HepG2 (cell line): ENCODE data around the gene MYO1C. TPM values are rescaled to one million over a fixed set of nuclear protein-coding genes. Genes with fewer than 3 reads are reported as not detected.

Experiments used
- BCL6 ChIP-seq: IDR thresholded peaks from 2 replicates; pipeline ENCODE4 v1.6.1; 2016; ENCODE audit warnings: missing genetic modification reagents, missing compliant biosample characterization
- CHCHD3 ChIP-seq: sonication (generic); formaldehyde crosslinking; IDR thresholded peaks from 2 replicates; pipeline ENCODE4 v1.8.0; 2022; ENCODE audit warnings: mild to moderate bottlenecking, missing genetic modification reagents, moderate library complexity
- ISL2 ChIP-seq: sonication (generic); formaldehyde crosslinking; IDR thresholded peaks from 2 replicates; pipeline ENCODE4 v1.5.0; 2020; ENCODE audit warnings: missing genetic modification reagents
- KMT2A ChIP-seq: sonication (generic); formaldehyde crosslinking; IDR thresholded peaks from 2 replicates; pipeline ENCODE4 v1.4.0; 2020; ENCODE audit warnings: missing genetic modification reagents
- NPAS2 ChIP-seq: sonication (generic); formaldehyde crosslinking; IDR thresholded peaks from 2 replicates; pipeline ENCODE4 v1.8.0; 2022; ENCODE audit warnings: mild to moderate bottlenecking, missing genetic modification reagents, borderline replicate concordance
- RARA ChIP-seq: IDR thresholded peaks from 2 replicates; pipeline ENCODE4 v1.6.1; 2016; ENCODE audit warnings: missing genetic modification reagents, missing compliant biosample characterization
- TFAP4 ChIP-seq: sonication (generic); IDR thresholded peaks from 2 replicates; pipeline ENCODE4 v1.6.1; 2016; ENCODE audit warnings: low read depth, borderline replicate concordance
- XBP1 ChIP-seq: sonication (generic); formaldehyde crosslinking; IDR thresholded peaks from 2 replicates; pipeline ENCODE4 v1.5.0; 2020; ENCODE audit warnings: missing genetic modification reagents
- YEATS4 ChIP-seq: sonication (generic); formaldehyde crosslinking; IDR thresholded peaks from 2 replicates; pipeline ENCODE4 v1.4.0; 2020; ENCODE audit warnings: missing genetic modification reagents, borderline replicate concordance
- YY1 ChIP-seq: IDR thresholded peaks from 2 replicates; pipeline ENCODE4 v1.6.1; 2011; ENCODE audit warnings: low read length, low read depth, moderate library complexity, mild to moderate bottlenecking; ENCODE audit not compliant: insufficient read depth, insufficient replicate concordance
- ZFP41 ChIP-seq: sonication (generic); formaldehyde crosslinking; IDR thresholded peaks from 2 replicates; pipeline ENCODE4 v1.4.0; 2020; ENCODE audit warnings: mild to moderate bottlenecking, missing genetic modification reagents, borderline replicate concordance
- ZFX ChIP-seq: sonication (generic); formaldehyde crosslinking; IDR thresholded peaks from 2 replicates; pipeline ENCODE4 v1.4.0; 2020; ENCODE audit warnings: mild to moderate bottlenecking, low read depth, missing genetic modification reagents, moderate library complexity
- ZKSCAN1 ChIP-seq: fragments of 150-350 bp; IDR thresholded peaks from 2 replicates; pipeline ENCODE4 v1.6.1; 2014; ENCODE audit warnings: low read length
- ZNF12 ChIP-seq: sonication (generic); formaldehyde crosslinking; IDR thresholded peaks from 2 replicates; pipeline ENCODE4 v1.5.0; 2020; ENCODE audit warnings: missing genetic modification reagents
- ZNF558 ChIP-seq: sonication (generic); formaldehyde crosslinking; IDR thresholded peaks from 2 replicates; pipeline ENCODE4 v1.9.0; 2022; ENCODE audit warnings: mild to moderate bottlenecking, missing genetic modification reagents, borderline replicate concordance
- ZNF607 ChIP-seq: sonication (generic); formaldehyde crosslinking; IDR thresholded peaks from 2 replicates; pipeline ENCODE4 v1.5.1; 2020; ENCODE audit warnings: missing genetic modification reagents, mild to moderate bottlenecking, borderline replicate concordance
- ZNF619 ChIP-seq: sonication (generic); formaldehyde crosslinking; IDR thresholded peaks from 2 replicates; pipeline ENCODE4 v1.4.0; 2020; ENCODE audit warnings: mild to moderate bottlenecking, missing genetic modification reagents
- ZNF660 ChIP-seq: sonication (generic); formaldehyde crosslinking; IDR thresholded peaks from 2 replicates; pipeline ENCODE4 v1.5.1; 2020; ENCODE audit warnings: mild to moderate bottlenecking, low read depth, missing genetic modification reagents, borderline replicate concordance
- ZNF709 ChIP-seq: sonication (generic); formaldehyde crosslinking; IDR thresholded peaks from 2 replicates; pipeline ENCODE4 v1.5.0; 2020; ENCODE audit warnings: mild to moderate bottlenecking, missing genetic modification reagents
- ZNF746 ChIP-seq: sonication (generic); formaldehyde crosslinking; IDR thresholded peaks from 2 replicates; pipeline ENCODE4 v1.8.0; 2022; ENCODE audit warnings: mild to moderate bottlenecking, missing genetic modification reagents
- ZNF790 ChIP-seq: sonication (generic); formaldehyde crosslinking; IDR thresholded peaks from 2 replicates; pipeline ENCODE4 v1.8.0; 2022; ENCODE audit warnings: missing genetic modification reagents, mild to moderate bottlenecking, borderline replicate concordance
- polyA plus RNA-seq, 8 experiments: library from polyadenylated mRNA; depleted of rRNA in 3 of 8; stranded (reverse) in 7 of 8; unstranded in 1 of 8; fragments of >200 nt; fragmentation: Illumina TruSeq in 4 of 8; extraction: Trizol in 4 of 8; gene quantifications; 2 replicates each; pipeline versions ENCODE4 v1.2.1 to v1.2.3, GENCODE V29; 2011 to 2016; ENCODE audit warnings: low read depth in 4 of 8, missing spikeins in 1 of 8, mixed read lengths in 1 of 8; ENCODE audit not compliant: insufficient read depth in 1 of 8
- total RNA-seq, 5 experiments: library from RNA; depleted of rRNA; stranded (reverse); fragments of >200 nt; fragmentation: Illumina TruSeq; extraction: Trizol; gene quantifications; 2 replicates each; pipeline ENCODE4 v1.2.3, GENCODE V29; 2016; ENCODE audit warnings: low read depth in 1 of 5
- TF ChIP-seq, protein P1 (sequence below): sonication (generic); formaldehyde crosslinking; IDR thresholded peaks from 2 replicates; pipeline ENCODE4 v1.8.1; 2023; ENCODE audit warnings: mild to moderate bottlenecking, moderate library complexity, missing genetic modification reagents
- TF ChIP-seq, protein P2 (sequence below): IDR thresholded peaks from 2 replicates; pipeline ENCODE4 v1.6.1; 2016
- TF ChIP-seq, protein P3 (sequence below): sonication (generic); formaldehyde crosslinking; IDR thresholded peaks from 2 replicates; pipeline ENCODE4 v1.5.1; 2020; ENCODE audit warnings: missing genetic modification reagents, mild to moderate bottlenecking, borderline replicate concordance
- TF ChIP-seq, protein P4 (sequence below): IDR thresholded peaks from 2 replicates; pipeline ENCODE4 v1.6.1; 2016; ENCODE audit warnings: missing genetic modification reagents, missing compliant biosample characterization

MYO1C gene
- total and polyA plus RNA-seq, 2 of the 13 experiments (the other 11 are each of a cell fraction or from before 2014, with no cell fraction given), result 22.7 to 40.8 TPM

DNA sequence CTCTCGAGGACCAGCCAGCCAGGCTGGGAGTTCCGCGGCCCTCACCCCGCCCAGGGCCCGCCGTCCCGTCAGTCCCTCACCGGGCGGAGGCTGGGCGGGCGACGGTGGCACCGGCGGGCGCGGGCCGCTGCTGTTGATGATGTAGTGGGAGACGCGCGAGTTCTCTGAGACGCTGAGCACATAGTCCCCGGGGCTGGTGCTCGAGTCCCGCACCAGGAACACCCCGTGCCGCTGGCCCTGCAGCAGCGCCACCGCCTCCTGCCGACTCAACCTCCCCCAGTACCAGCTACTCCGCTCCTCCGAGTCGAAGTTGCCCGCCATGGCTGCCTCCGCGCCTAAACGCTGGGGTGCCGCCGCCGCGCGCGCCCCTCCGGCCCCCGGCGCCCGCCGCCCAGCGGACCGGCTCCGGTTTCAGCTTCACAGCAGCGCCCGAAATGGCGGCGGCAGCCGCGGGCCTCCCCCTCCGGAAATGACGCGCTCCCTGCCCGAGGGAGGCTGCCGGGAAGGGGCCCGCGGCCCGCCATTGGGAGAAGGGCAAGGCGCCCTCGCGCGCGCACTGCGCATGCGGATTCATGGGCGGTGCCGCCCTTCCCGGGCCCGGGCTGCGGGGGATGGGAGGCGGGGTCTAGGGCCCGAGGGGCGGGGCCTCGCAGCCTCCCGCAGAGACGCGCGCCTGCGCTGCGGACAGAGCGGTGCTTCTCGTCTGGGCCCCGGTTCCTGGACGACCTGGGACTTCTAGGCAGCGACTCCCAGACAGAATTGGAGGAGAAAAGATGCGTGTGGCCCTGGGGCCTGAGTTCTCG lies 36.5 kb downstream of the MYO1C start, which contains the start of gene CRK (continued):
- TF ChIP-seq TFAP4 (no peak), ZNF558 (no peak), ZNF709 (CRISPR knock-in tag) (peak; percentile 78; the same call in 1 of the 2 replicates), CHCHD3 (CRISPR knock-in tag) (no peak), ZKSCAN1 (no peak), NPAS2 (CRISPR knock-in tag) (no peak), ZFX (peak; percentile 70), BCL6 (CRISPR knock-in tag) (peak; percentile 5; the same call in 1 of the 2 replicates), ZNF790 (CRISPR knock-in tag) (no peak; the same call in none of the 2 replicates), ZNF660 (CRISPR knock-in tag) (no peak), ZNF12 (CRISPR knock-in tag) (no peak), RARA (CRISPR knock-in tag) (no peak), ZFP41 (CRISPR knock-in tag) (no peak), KMT2A (CRISPR knock-in tag) (no peak), ZNF746 (CRISPR knock-in tag) (no peak), ZNF607 (CRISPR knock-in tag) (no peak), XBP1 (CRISPR knock-in tag) (no peak), ZNF619 (CRISPR knock-in tag) (peak; percentile 25; the same call in 1 of the 2 replicates), YEATS4 (CRISPR knock-in tag) (peak; percentile 53; the same call in 1 of the 2 replicates), YY1 (peak; percentile 99), ISL2 (CRISPR knock-in tag) (0 out of 2 replicates have a peak, but pooled peaks have one; percentile 47)
- TF ChIP-seq, protein P1, sequence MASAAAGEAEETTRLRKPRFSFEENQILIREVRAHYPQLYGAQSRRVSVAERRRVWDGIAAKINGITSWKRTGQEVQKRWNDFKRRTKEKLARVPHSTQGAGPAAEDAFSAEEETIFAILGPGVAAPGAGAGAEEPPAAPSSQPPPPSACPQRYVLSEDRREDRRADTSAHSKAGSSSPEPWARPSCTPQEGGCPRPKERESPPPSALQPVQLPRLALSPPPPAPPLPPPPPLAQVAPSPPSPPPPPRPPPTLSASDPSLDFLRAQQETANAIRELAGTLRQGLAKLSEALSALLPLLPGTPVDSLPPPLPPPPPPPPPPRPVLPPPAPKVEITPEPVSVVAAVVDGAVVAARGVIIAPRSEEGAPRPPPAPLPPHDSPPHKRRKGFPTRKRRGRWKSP (CRISPR knock-in tag), result no peak
- TF ChIP-seq, protein P2, sequence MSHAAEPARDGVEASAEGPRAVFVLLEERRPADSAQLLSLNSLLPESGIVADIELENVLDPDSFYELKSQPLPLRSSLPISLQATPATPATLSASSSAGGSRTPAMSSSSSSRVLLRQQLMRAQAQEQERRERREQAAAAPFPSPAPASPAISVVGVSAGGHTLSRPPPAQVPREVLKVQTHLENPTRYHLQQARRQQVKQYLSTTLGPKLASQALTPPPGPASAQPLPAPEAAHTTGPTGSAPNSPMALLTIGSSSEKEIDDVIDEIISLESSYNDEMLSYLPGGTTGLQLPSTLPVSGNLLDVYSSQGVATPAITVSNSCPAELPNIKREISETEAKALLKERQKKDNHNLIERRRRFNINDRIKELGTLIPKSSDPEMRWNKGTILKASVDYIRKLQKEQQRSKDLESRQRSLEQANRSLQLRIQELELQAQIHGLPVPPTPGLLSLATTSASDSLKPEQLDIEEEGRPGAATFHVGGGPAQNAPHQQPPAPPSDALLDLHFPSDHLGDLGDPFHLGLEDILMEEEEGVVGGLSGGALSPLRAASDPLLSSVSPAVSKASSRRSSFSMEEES, result no peak
- TF ChIP-seq, protein P3, sequence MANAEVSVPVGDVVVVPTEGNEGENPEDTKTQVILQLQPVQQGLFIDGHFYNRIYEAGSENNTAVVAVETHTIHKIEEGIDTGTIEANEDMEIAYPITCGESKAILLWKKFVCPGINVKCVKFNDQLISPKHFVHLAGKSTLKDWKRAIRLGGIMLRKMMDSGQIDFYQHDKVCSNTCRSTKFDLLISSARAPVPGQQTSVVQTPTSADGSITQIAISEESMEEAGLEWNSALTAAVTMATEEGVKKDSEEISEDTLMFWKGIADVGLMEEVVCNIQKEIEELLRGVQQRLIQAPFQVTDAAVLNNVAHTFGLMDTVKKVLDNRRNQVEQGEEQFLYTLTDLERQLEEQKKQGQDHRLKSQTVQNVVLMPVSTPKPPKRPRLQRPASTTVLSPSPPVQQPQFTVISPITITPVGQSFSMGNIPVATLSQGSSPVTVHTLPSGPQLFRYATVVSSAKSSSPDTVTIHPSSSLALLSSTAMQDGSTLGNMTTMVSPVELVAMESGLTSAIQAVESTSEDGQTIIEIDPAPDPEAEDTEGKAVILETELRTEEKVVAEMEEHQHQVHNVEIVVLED (CRISPR knock-in tag), result peak; percentile 69; the same call in 1 of the 2 replicates
- TF ChIP-seq, protein P4, sequence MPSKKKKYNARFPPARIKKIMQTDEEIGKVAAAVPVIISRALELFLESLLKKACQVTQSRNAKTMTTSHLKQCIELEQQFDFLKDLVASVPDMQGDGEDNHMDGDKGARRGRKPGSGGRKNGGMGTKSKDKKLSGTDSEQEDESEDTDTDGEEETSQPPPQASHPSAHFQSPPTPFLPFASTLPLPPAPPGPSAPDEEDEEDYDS (CRISPR knock-in tag), result peak; percentile 71
